Measurements from ENCODE around the gene GPR6. TPM values are rescaled to one million over a fixed set of nuclear protein-coding genes. Genes with fewer than 3 reads are reported as not detected.

GPR6 gene
- total RNA-seq: not detected in 2 replicates

DNA sequence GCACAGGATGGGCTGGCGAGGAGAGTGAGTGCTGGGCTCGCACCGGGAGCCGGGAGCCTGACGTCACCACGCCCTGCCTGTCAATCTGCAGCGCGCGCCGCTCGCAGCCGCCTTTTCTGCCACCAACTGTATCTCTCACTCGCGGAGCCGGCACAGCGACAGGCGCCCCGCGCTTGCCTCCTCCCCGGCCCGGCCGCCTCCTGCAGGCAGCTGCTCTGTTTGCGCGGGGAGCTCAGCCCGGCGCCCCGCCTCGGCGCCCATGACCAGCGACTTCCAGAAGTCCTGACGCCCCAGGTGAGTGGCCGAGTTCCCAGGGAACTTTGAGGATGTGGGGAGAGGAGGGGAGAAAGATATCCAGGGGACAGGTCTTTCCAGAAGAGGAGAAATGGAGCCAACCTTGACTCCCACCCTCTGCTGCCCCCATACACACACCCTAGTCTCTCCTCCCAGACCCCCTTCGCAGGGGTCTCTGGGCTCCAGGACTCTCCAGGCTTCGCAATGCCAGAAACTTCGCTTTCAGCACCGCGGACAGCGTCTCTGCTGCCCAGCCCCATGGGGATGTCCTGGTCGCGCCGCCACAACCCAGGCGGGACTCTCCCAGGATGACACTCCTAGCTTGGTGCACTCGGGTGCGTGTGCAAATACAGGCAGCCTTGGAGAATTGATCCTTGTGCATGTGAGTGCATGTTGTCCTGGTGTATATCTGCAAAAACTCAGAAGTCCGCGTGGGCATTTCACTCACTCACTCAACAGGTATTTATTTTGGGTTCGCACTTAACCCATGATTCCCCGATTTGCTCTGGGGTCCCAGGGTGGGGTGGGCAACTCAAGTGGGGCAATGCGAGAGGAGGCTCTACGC, at the start of gene GPR6:
Gene GPR6, plus strand, starts transcription at position 138 of the 859 bp plus-strand sequence. CDS start 802 bp downstream, outside the sequence.

Other genes with a start within 250 kb of the GPR6 start
- gene WASF1, start 201.4 kb downstream of the GPR6 start, total RNA-seq: 12.8 and 20.6 TPM in 2 replicates
- 13.6 and 19.1 TPM in 2 replicates for gene CDC40, start 202.1 kb downstream of the GPR6 start, total RNA-seq